Measurements from ENCODE around the gene ZBTB38. TPM values are rescaled to one million over a fixed set of nuclear protein-coding genes. Genes with fewer than 3 reads are reported as not detected.

ZBTB38 gene
- total RNA-seq, 4 donors from 2014 or later = 65.8 to 101 (median 85.9) TPM

GRCh38 chr3:141373768-141374526 lies 5.6 kb downstream of the ZBTB38 start:
- no peaks in the 10 kb centered on the region for H3K27me3 ChIP-seq
- peaks cover 12% of the 10 kb centered on the region for H3K4me1 ChIP-seq
- H3K36me3 ChIP-seq = no peaks in the 10 kb centered on the region
- no peaks in the 10 kb centered on the region for H3K9me3 ChIP-seq
- no peak overlapping the region for H3K27ac ChIP-seq
- WGBS = 86% methylated on average over 7 of the region's 7 CpGs
- no peak overlapping the region for H3K4me3 ChIP-seq
- DNase-seq (ENCODE audit: low spot score in 2 of 2) = no peak
- no peak for TF ChIP-seq EP300 (IDR thresholded peaks at IDR 0.05)
- no peak for TF ChIP-seq CTCF (IDR thresholded peaks at IDR 0.05)
- TF ChIP-seq POLR2A (IDR thresholded peaks at IDR 0.05) = no peak
- TF ChIP-seq POLR2AphosphoS5 (IDR thresholded peaks at IDR 0.05) = no peak

GRCh38 chr3:141375381-141376301 lies 7.3 kb downstream of the ZBTB38 start:
- Histone ChIP-seq H3K4me3 (no peak overlapping the region), H3K36me3 (no peaks in the 10 kb centered on the region), H3K27ac (no peak overlapping the region), H3K27me3 (no peaks in the 10 kb centered on the region), H3K4me1 (no peaks in the 10 kb centered on the region), H3K9me3 (no peaks in the 10 kb centered on the region)
- 85% methylated on average over 10 of the region's 10 CpGs for WGBS
- no peak for DNase-seq (ENCODE audit: low spot score in 2 of 2)
- no peak for TF ChIP-seq POLR2A (IDR thresholded peaks at IDR 0.05)
- TF ChIP-seq EP300 (IDR thresholded peaks at IDR 0.05) = no peak
- TF ChIP-seq CTCF (IDR thresholded peaks at IDR 0.05) = no peak
- TF ChIP-seq POLR2AphosphoS5 (IDR thresholded peaks at IDR 0.05) = no peak

GRCh38 chr3:141377377-141377776 lies 9.1 kb downstream of the ZBTB38 start:
- no peaks in the 10 kb centered on the region for H3K36me3 ChIP-seq
- H3K4me1 ChIP-seq = no peaks in the 10 kb centered on the region
- WGBS = 96% methylated on average over 3 of the region's 3 CpGs
- no peaks in the 10 kb centered on the region for H3K9me3 ChIP-seq
- DNase-seq (ENCODE audit: low spot score in 2 of 2) = no peak
- H3K4me3 ChIP-seq = no peak overlapping the region
- no peak overlapping the region for H3K27ac ChIP-seq
- no peaks in the 10 kb centered on the region for H3K27me3 ChIP-seq
- TF ChIP-seq POLR2A (IDR thresholded peaks at IDR 0.05) (no peak), POLR2AphosphoS5 (IDR thresholded peaks at IDR 0.05) (no peak), EP300 (IDR thresholded peaks at IDR 0.05) (no peak), CTCF (IDR thresholded peaks at IDR 0.05) (no peak)

DNA sequence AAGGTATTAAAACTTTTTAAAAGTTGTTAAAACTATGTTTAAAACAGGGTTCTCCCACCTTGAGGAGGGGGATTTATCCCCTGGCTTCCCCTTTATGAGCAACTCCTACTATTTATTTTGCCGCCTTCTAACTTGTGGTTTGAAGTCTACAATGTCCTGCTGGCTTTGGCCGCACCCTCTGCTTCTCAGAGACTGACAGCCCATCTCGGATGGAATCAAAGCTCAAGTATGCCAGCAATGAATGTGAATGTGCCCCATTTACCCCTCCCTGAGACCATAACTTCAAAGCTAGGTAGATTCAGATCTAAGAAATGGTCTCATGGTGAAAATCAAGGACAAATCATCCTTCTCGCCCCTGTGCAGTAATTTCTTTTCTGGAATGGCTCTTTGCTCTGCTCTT lies 10.3 kb downstream of the ZBTB38 start:
- Histone ChIP-seq H3K36me3 (no peaks in the 10 kb centered on the region), H3K4me3 (no peak overlapping the region), H3K27ac (no peak overlapping the region), H3K4me1 (peaks cover 4% of the 10 kb centered on the region), H3K9me3 (no peaks in the 10 kb centered on the region), H3K27me3 (no peaks in the 10 kb centered on the region)
- TF ChIP-seq POLR2A (IDR thresholded peaks at IDR 0.05) = no peak
- TF ChIP-seq EP300 (IDR thresholded peaks at IDR 0.05) = no peak
- no peak for TF ChIP-seq CTCF (IDR thresholded peaks at IDR 0.05)
- no peak for TF ChIP-seq POLR2AphosphoS5 (IDR thresholded peaks at IDR 0.05)
- 90% methylated on average over 4 of the region's 4 CpGs for WGBS
- DNase-seq (ENCODE audit: low spot score in 2 of 2) = no peak

All from suprapubic skin (tissue), 4 donors.